ENCODE results near the gene DUSP3.

DNA sequence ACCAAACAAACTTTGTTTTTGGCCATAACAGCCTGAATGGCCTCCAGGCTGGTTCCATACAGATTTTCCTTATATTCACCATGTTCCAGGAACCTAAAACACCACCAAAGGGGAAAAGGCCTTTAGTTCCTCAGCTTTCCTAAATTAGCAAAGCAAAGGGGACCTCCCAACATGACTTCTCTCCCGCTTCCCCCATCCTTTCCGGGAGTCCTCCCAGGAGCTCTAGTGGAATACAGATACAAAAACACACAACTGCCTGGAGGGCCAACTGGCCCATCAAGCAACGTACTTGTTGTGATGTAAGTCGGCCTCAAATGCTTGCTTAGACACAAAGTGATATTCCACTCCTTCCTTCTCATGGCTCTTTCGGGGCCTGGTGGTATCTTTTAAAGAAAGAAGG lies 32.0 kb upstream of the DUSP3 start:
- TF ChIP-seq TEAD4 (IDR thresholded peaks at IDR 0.05) (no peak), EP300 (IDR thresholded peaks at IDR 0.05; ENCODE audit: borderline replicate concordance) (no peak), RAD21 (IDR thresholded peaks at IDR 0.05; ENCODE audit: low read depth) (no peak), CEBPB (IDR thresholded peaks at IDR 0.05) (no peak), FOXM1 (IDR thresholded peaks at IDR 0.05; ENCODE audit: borderline replicate concordance, low read depth) (no peak), TAF1 (IDR thresholded peaks at IDR 0.05; ENCODE audit: low read depth) (no peak), TCF12 (IDR thresholded peaks at IDR 0.05; ENCODE audit: low read depth) (no peak), CREB1 (IDR thresholded peaks at IDR 0.05; ENCODE audit: low read depth) (no peak), ZBTB7A (IDR thresholded peaks at IDR 0.05; ENCODE audit: low read depth) (no peak), YY1 (IDR thresholded peaks at IDR 0.05; ENCODE audit: low read depth) (no peak), NFIC (IDR thresholded peaks at IDR 0.05) (no peak)
- TF ChIP-seq, protein P1, sequence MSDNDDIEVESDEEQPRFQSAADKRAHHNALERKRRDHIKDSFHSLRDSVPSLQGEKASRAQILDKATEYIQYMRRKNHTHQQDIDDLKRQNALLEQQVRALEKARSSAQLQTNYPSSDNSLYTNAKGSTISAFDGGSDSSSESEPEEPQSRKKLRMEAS (IDR thresholded peaks at IDR 0.05): no peak
